ENCODE data around the gene SH3PXD2A. TPM values are rescaled to one million over a fixed set of nuclear protein-coding genes. Genes with fewer than 3 reads are reported as not detected.
A peak's percentile ranks its signal among the peaks of the same experiment; 100 is the strongest.
"Not testable (repeated sequence)": the region's sequence is repeated elsewhere in the genome, so short reads cannot be mapped to it uniquely, and the experiment has no call there.

SH3PXD2A gene
- total RNA-seq, 1 experiment from 2014 or later: 54.9 TPM

- ChIA-PET CTCF (no interaction called here), POLR2A (ENCODE audit: low non-redundant PET) (interaction anchor here (0.6 kb wide), 1 partner anchor 13 kb away, joined by 3 read pairs; no protein-coding TSS in a partner anchor)
- no TSS peak for BruUV-seq (replicated peaks)
- Histone ChIP-seq H3K4me3 (ENCODE audit: low read depth, low read length, poor library complexity, severe bottlenecking) (no peak overlapping the region), H3K36me3 (ENCODE audit: insufficient read depth, low read length, poor library complexity, severe bottlenecking) (no peaks in the 10 kb centered on the region), H3K27me3 (replicated peaks; ENCODE audit: insufficient read depth, low read depth, low read length, poor library complexity) (no peaks in the 10 kb centered on the region), H3K4me1 (ENCODE audit: insufficient read depth, low read length, poor library complexity, severe bottlenecking) (peaks cover 28% of the 10 kb centered on the region), H3K9me3 (ENCODE audit: low read depth, low read length, poor library complexity, severe bottlenecking) (no peaks in the 10 kb centered on the region), H3K27ac (ENCODE audit: low read depth, low read length, poor library complexity, severe bottlenecking) (peak overlapping the region; percentile 23)
- DNase-seq (ENCODE audit: low spot score): no peak
- intact Hi-C loops (cut with micrococcal nuclease; ENCODE audit: unreplicated experiment): no loop called here
- TF ChIP-seq EZH2 (IDR thresholded peaks at IDR 0.05; ENCODE audit: borderline replicate concordance, low read depth, low read length, poor library complexity, severe bottlenecking): no peak
- TF ChIP-seq, protein P1, sequence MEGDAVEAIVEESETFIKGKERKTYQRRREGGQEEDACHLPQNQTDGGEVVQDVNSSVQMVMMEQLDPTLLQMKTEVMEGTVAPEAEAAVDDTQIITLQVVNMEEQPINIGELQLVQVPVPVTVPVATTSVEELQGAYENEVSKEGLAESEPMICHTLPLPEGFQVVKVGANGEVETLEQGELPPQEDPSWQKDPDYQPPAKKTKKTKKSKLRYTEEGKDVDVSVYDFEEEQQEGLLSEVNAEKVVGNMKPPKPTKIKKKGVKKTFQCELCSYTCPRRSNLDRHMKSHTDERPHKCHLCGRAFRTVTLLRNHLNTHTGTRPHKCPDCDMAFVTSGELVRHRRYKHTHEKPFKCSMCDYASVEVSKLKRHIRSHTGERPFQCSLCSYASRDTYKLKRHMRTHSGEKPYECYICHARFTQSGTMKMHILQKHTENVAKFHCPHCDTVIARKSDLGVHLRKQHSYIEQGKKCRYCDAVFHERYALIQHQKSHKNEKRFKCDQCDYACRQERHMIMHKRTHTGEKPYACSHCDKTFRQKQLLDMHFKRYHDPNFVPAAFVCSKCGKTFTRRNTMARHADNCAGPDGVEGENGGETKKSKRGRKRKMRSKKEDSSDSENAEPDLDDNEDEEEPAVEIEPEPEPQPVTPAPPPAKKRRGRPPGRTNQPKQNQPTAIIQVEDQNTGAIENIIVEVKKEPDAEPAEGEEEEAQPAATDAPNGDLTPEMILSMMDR (conservative IDR thresholded peaks at IDR 0.05; ENCODE audit: low read depth, low read length): no peak
Observed at GRCh38 chr10:103814105-103814504, 41.3 kb downstream of the SH3PXD2A start.

- peaks cover 21% of the 10 kb centered on the region for H3K4me1 ChIP-seq (ENCODE audit: insufficient read depth, low read length, poor library complexity, severe bottlenecking)
- POLR2A ChIA-PET (ENCODE audit: low non-redundant PET): interaction anchor here (0.6 kb wide), 1 partner anchor 12 kb away, joined by 3 read pairs; no protein-coding TSS in a partner anchor
- CTCF ChIA-PET; H3K27ac ChIP-seq (ENCODE audit: low read depth, low read length, poor library complexity, severe bottlenecking); H3K27me3 ChIP-seq (replicated peaks; ENCODE audit: insufficient read depth, low read depth, low read length, poor library complexity); H3K4me3 ChIP-seq (ENCODE audit: low read depth, low read length, poor library complexity, severe bottlenecking); DNase-seq (ENCODE audit: low spot score); BruUV-seq (replicated peaks); intact Hi-C loops (cut with micrococcal nuclease; ENCODE audit: unreplicated experiment); H3K36me3 ChIP-seq (ENCODE audit: insufficient read depth, low read length, poor library complexity, severe bottlenecking); H3K9me3 ChIP-seq (ENCODE audit: low read depth, low read length, poor library complexity, severe bottlenecking): not testable (repeated sequence)
Observed at GRCh38 chr10:103813312-103813711, 42.1 kb downstream of the SH3PXD2A start.

DNA sequence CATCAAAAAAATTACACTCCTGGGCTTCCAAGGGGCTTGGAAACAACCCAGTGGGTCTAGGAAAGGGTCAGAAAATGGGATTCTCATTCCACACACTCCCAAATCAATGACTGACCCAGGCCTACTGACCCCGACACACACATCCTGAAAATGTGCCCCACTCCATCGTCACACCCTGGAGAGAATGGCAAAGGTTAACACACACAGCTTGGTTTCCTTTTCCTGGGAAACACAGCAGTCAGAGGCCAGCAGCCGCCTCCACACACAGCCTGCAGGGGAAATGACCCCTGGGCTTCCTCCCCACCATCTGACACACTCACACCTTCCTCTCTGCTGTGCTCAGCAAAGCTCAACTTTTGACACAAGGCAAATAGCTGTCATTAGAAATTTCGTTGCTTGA, 42.9 kb downstream of the SH3PXD2A start:
- ChIA-PET CTCF (no interaction called here), POLR2A (ENCODE audit: low non-redundant PET) (no interaction called here)
- TF ChIP-seq, protein P1 (conservative IDR thresholded peaks at IDR 0.05; ENCODE audit: low read depth, low read length): no peak
- TF ChIP-seq EZH2 (IDR thresholded peaks at IDR 0.05; ENCODE audit: borderline replicate concordance, low read depth, low read length, poor library complexity, severe bottlenecking): no peak
- Histone ChIP-seq H3K27ac (ENCODE audit: low read depth, low read length, poor library complexity, severe bottlenecking) (no peak overlapping the region), H3K4me1 (ENCODE audit: insufficient read depth, low read length, poor library complexity, severe bottlenecking) (peaks cover 18% of the 10 kb centered on the region), H3K4me3 (ENCODE audit: low read depth, low read length, poor library complexity, severe bottlenecking) (no peak overlapping the region), H3K27me3 (replicated peaks; ENCODE audit: insufficient read depth, low read depth, low read length, poor library complexity) (no peaks in the 10 kb centered on the region), H3K9me3 (ENCODE audit: low read depth, low read length, poor library complexity, severe bottlenecking) (no peaks in the 10 kb centered on the region), H3K36me3 (ENCODE audit: insufficient read depth, low read length, poor library complexity, severe bottlenecking) (no peaks in the 10 kb centered on the region)
- DNase-seq (ENCODE audit: low spot score): no peak
- intact Hi-C loops (cut with micrococcal nuclease; ENCODE audit: unreplicated experiment): no loop called here
- BruUV-seq (replicated peaks): no TSS peak

GRCh38 chr10:103812004-103812403, 43.4 kb downstream of the SH3PXD2A start:
- ChIA-PET POLR2A (ENCODE audit: low non-redundant PET) (interaction anchor here (0.6 kb wide), 1 partner anchor 15 kb away, joined by 3 read pairs; no protein-coding TSS in a partner anchor), CTCF (no interaction called here)
- no peak for DNase-seq (ENCODE audit: low spot score)
- no peak for TF ChIP-seq EZH2 (IDR thresholded peaks at IDR 0.05; ENCODE audit: borderline replicate concordance, low read depth, low read length, poor library complexity, severe bottlenecking)
- TF ChIP-seq, protein P1 (conservative IDR thresholded peaks at IDR 0.05; ENCODE audit: low read depth, low read length): no peak
- no peaks in the 10 kb centered on the region for H3K9me3 ChIP-seq (ENCODE audit: low read depth, low read length, poor library complexity, severe bottlenecking)
- H3K4me1 ChIP-seq (ENCODE audit: insufficient read depth, low read length, poor library complexity, severe bottlenecking): peaks cover 18% of the 10 kb centered on the region
- no TSS peak for BruUV-seq (replicated peaks)
- H3K27ac ChIP-seq (ENCODE audit: low read depth, low read length, poor library complexity, severe bottlenecking): no peak overlapping the region
- H3K27me3 ChIP-seq (replicated peaks; ENCODE audit: insufficient read depth, low read depth, low read length, poor library complexity): no peaks in the 10 kb centered on the region
- intact Hi-C loops (cut with micrococcal nuclease; ENCODE audit: unreplicated experiment): no loop called here
- no peak overlapping the region for H3K4me3 ChIP-seq (ENCODE audit: low read depth, low read length, poor library complexity, severe bottlenecking)
- H3K36me3 ChIP-seq (ENCODE audit: insufficient read depth, low read length, poor library complexity, severe bottlenecking): no peaks in the 10 kb centered on the region
